IPS-18a (cell line): ENCODE data around the gene AGAP1.
"Not testable (repeated sequence)": the region's sequence is repeated elsewhere in the genome, so short reads cannot be mapped to it uniquely, and the experiment has no call there.

ENCODE experiments used
- H3K27ac ChIP-seq: one replicate; pipeline ENCODE4 v1.5.1; 2013; ENCODE audit warnings: low read length
- H3K27me3 ChIP-seq: one replicate; pipeline ENCODE4 v1.6.1; 2013; ENCODE audit warnings: mild to moderate bottlenecking, low read length; ENCODE audit not compliant: control insufficient read depth, insufficient read depth
- H3K36me3 ChIP-seq: one replicate; pipeline ENCODE4 v1.6.1; 2013; ENCODE audit warnings: low read depth, low read length; ENCODE audit not compliant: control insufficient read depth
- H3K4me1 ChIP-seq: one replicate; pipeline ENCODE4 v1.6.1; 2013; ENCODE audit warnings: low read depth, low read length; ENCODE audit not compliant: control insufficient read depth
- H3K4me3 ChIP-seq: one replicate; pipeline ENCODE4 v1.5.1; 2013; ENCODE audit warnings: low read length
- H3K9ac ChIP-seq: one replicate; pipeline ENCODE4 v1.6.1; 2013; ENCODE audit warnings: mild to moderate bottlenecking, low read length, moderate library complexity
- H3K9me3 ChIP-seq: one replicate; pipeline ENCODE4 v1.6.1; 2013; ENCODE audit warnings: low read depth, low read length; ENCODE audit not compliant: control insufficient read depth

Gene AGAP1

DNA sequence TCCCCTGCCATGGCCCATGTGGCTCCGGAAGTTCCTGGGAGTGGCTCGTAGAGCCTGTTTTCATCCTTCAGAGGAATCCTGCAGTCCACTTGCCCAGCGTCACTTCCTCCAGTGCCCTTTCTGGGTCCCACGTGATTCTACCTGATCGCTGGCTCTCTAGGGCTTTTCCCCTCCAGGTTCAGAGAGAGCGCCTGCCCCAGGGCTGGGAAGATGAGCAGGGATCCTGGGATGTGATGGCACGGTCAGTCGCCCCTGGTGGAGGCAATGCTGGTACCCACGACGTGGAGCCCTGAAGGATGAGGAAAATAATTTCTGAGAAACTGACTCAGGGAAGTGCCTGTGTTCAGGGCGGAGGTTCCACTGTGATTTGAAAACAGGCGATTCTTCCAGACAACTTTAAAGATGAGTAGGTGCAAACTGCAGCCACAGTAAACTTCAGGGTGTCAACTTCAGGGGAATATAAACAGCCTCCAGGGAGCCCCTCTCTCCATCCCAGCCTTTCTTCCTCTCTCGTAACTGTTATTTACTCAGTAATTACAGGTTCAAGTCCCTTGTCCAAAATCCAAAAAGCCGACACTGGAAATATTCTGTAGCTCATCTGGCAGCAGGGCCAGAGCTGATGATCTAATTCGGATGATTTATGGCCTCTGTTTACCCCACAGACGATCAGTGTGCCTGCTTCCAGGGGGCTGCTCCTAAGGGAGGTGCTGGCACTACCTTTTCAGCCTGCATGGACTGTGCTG, 105.9 kb downstream of the AGAP1 start:
- Histone ChIP-seq H3K36me3 (no peaks in the 10 kb centered on the region), H3K4me1 (no peaks in the 10 kb centered on the region), H3K27me3 (no peaks in the 10 kb centered on the region), H3K27ac (no peak overlapping the region), H3K4me3 (no peak overlapping the region), H3K9ac (no peak overlapping the region), H3K9me3 (no peaks in the 10 kb centered on the region)

DNA sequence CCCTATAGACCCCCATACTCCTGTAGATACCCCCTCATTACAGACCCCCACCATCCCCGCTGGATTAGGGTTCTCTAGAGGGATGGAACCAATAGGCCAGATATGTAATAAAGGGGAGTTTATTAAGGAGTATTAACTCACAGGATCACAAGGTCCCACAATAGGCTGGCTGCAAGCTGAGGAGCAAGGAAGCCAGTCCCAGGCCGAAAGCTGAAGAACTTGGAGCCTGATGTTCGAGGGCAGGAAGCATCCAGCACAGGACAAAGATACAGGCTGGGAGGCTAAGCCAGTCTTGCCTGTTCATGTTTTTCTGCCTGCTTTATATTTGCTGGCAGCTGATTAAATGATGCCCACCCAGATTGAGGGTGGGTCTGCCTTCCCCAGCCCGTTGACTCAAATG, 106.6 kb downstream of the AGAP1 start:
- Histone ChIP-seq H3K27me3 (peaks cover 2% of the 10 kb centered on the region), H3K9ac (no peak overlapping the region), H3K36me3 (no peaks in the 10 kb centered on the region), H3K9me3 (no peaks in the 10 kb centered on the region), H3K4me3 (no peak overlapping the region), H3K27ac (no peak overlapping the region), H3K4me1 (peaks cover 1% of the 10 kb centered on the region)

DNA sequence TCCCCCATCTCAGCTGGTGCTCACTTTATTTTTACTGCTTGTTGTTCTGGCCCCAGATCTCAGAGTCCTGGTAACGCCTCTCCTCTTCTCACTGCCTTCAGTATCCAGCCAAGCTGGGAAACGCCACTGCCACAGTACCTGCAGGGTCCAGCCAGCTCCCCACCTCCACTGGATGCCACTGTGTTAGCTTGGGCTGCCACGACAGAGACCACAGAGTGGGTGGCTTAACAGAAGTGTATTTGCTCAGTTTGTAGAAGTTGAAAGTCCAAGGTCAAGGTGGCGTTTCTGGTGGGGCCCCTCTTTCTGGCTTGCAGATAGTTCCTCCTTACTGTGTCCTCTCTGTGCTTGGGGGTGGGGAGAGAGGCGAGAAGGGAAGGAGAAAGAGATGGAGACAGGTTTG, 107.1 kb downstream of the AGAP1 start:
- H3K9me3 ChIP-seq = no peaks in the 10 kb centered on the region
- no peaks in the 10 kb centered on the region for H3K36me3 ChIP-seq
- no peak overlapping the region for H3K4me3 ChIP-seq
- H3K9ac ChIP-seq = no peak overlapping the region
- H3K27ac ChIP-seq = no peak overlapping the region
- peaks cover 5% of the 10 kb centered on the region for H3K4me1 ChIP-seq
- H3K27me3 ChIP-seq = peaks cover 4% of the 10 kb centered on the region

DNA sequence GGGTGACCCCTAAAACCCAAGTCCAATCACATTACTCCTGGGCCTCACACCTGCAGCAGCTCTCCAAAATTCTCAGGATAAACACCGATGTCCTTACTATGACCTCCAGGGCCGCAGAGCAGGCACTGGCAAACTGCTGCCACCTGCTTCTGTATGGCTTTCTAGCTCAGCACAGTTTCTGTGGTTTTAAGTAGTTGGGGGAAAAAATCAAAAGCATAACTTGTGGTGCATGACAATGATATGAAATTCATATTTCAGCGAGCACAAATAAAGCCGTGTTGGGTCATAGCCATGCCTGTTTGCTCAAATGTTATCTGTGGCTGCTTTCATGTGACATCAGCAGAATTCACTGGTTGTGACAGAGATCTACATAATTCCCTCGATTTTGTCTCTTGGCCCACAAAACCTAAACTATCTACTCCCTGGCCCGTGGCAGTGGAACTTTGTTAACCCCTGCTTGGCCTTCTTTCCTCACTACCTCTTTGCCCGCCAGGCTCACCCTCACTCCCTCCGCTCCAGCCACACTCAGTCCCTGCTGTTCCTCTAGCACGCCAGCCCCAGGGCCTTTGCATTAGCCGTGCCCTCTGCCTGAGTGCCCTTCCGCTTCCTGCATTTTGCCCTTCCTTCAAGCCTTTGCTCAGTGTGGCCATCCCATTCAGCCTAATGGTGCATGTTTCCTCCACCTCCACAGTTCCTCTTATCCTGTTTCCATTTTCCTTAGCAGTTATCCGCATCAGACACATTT, 108.3 kb downstream of the AGAP1 start:
- Histone ChIP-seq H3K27me3 (peaks cover 4% of the 10 kb centered on the region), H3K9ac (no peak overlapping the region), H3K4me1 (peaks cover 10% of the 10 kb centered on the region), H3K4me3 (no peak overlapping the region), H3K27ac (no peak overlapping the region), H3K9me3 (no peaks in the 10 kb centered on the region), H3K36me3 (no peaks in the 10 kb centered on the region)

DNA sequence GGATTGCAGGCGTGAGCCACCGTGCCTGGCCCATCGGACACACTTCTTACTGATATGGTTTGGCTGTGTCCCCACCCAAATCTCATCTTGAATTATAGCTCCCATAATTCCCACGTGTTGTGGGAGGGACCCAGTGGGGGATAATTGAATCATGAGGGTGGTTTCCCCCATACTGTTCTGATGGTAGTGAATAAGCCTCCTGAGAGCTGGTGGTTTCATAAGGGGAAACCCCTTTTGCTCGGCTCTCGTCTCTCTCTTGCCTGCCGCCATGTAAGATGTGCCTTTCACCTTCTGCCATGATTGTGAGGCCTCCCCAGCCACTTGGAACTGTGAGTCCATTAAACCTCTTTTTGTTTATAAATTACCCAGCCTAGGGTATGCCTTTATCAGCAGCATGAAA, 109.1 kb downstream of the AGAP1 start:
- H3K9ac ChIP-seq, H3K4me3 ChIP-seq, H3K9me3 ChIP-seq, H3K27ac ChIP-seq, H3K36me3 ChIP-seq, H3K27me3 ChIP-seq: not testable (repeated sequence)
- peaks cover 10% of the 10 kb centered on the region for H3K4me1 ChIP-seq

DNA sequence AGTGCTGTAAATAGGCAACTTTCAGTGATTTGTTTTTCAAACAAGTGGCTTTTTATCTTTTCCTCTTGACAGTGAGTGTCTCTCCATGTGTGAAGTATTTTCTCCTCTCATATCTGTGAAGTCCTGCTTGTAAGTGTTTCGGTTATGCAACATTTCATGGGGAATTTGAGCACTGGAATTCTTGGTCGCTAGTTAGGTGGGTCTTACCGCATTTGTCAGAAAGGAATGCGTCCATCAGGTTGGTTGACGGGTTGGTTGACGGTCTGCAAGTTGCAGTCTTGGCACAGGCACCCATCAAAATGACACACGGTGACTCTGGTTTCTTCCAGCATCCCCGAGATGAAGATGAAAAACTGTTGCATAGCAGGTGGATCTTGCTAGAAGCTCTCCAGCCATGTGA, 109.8 kb downstream of the AGAP1 start:
- Histone ChIP-seq H3K4me3 (no peak overlapping the region), H3K36me3 (no peaks in the 10 kb centered on the region), H3K27ac (no peak overlapping the region), H3K4me1 (peaks cover 10% of the 10 kb centered on the region), H3K9me3 (no peaks in the 10 kb centered on the region), H3K9ac (no peak overlapping the region), H3K27me3 (peaks cover 4% of the 10 kb centered on the region)

DNA sequence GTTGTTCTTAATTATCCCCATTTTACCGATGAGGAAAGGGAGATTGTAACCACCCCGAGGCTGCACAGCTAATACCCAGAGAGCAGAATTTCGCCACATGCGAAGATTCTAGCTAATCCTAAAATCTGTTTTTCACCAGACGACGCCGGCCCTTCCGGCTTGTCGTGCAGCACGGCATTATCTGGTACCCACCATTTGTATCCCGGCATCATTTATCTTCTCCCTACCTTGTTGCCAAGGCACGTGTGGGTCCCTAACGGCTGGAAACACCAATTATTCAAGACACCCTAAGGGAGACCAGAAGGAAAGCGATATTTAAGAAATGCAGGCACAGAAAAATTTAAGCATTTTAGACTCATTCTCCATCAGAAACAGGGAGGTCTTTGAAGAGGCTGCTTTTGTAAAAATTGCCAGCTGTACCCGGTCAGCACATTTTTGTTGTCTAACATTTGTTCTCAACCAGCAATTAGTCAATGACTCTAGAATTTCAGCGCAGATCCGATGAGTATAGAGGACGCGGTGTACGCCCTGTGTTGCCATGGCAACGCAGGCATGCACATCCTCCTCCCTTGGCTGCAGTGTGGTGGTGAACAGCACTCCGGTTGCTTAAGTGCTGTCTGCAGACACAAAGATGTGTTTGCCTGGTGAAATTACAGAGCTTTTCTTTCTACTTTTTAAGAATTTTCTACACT, 111.6 kb downstream of the AGAP1 start:
- H3K9me3 ChIP-seq = no peaks in the 10 kb centered on the region
- peaks cover 10% of the 10 kb centered on the region for H3K4me1 ChIP-seq
- peaks cover 4% of the 10 kb centered on the region for H3K27me3 ChIP-seq
- H3K4me3 ChIP-seq = no peak overlapping the region
- H3K36me3 ChIP-seq = no peaks in the 10 kb centered on the region
- H3K27ac ChIP-seq = no peak overlapping the region
- no peak overlapping the region for H3K9ac ChIP-seq

DNA sequence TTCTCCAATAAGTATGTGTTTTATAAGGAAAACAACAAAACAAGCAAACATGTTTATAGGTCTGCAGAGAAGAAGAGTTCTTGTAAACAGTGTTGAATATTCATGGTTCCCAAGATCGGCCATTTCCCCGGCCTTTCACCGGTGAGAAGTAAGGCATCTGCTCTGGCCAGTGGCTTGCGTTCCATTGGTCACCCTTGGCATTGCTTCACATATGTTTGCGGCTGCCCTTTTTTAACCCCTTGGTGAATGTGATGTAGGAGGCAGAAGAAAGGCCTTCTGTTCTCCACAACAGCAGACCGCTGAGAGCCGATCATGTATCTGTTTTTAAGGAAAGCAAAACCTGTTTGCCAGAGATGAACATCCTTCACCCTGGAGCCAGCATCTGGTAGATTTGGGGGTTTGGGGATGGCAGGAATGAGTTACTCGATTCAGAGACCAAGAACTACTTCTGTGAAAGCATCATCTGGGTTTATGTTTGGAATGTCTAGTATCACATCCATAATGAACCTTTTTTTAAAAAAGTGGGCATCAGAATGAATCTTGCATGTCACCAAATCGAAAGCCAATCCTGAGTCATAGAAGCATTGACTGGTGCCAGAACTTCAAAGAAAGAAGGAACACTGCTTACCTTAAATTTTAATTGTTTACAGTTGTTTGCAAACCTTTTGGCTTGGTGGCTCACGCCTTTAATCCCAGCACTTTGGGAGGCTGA, 112.3 kb downstream of the AGAP1 start:
- H3K36me3 ChIP-seq = no peaks in the 10 kb centered on the region
- no peaks in the 10 kb centered on the region for H3K9me3 ChIP-seq
- peaks cover 10% of the 10 kb centered on the region for H3K4me1 ChIP-seq
- no peak overlapping the region for H3K4me3 ChIP-seq
- peaks cover 4% of the 10 kb centered on the region for H3K27me3 ChIP-seq
- H3K27ac ChIP-seq = no peak overlapping the region
- H3K9ac ChIP-seq = no peak overlapping the region

DNA sequence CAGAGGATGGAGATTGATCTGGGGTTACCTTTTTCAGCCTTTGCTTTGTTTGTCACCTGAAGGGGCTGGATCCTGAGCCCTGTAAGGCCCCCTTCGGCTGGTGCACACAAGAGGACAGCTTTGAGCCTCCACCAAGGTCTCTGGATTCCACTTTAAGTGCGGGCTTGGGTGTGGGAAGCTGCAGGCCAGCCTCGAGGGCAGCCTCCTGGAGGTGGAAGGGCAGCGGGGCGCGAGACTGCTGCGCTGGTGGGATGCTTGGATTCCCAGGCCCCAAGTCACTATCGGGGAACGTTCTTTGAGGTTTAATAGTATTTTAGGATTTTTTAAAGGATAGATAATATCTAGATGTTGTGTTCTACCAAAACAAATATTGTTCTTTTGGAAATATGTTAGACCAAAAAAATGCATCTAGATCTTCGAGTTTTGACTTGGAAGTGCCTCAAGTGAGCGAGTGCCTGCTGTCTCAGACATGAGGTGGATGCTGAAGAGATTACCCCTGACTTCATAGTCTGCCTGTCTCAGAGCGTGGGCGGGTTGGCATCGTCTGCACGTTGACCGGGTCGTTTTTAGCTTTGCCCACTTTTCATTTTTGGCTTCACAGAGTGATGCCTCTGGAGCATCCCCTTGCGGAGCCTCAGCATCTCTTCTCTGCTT, 113.8 kb downstream of the AGAP1 start:
- Histone ChIP-seq H3K4me3 (no peak overlapping the region), H3K27me3 (peaks cover 4% of the 10 kb centered on the region), H3K27ac (no peak overlapping the region), H3K9ac (no peak overlapping the region), H3K36me3 (no peaks in the 10 kb centered on the region), H3K4me1 (peaks cover 10% of the 10 kb centered on the region), H3K9me3 (no peaks in the 10 kb centered on the region)

DNA sequence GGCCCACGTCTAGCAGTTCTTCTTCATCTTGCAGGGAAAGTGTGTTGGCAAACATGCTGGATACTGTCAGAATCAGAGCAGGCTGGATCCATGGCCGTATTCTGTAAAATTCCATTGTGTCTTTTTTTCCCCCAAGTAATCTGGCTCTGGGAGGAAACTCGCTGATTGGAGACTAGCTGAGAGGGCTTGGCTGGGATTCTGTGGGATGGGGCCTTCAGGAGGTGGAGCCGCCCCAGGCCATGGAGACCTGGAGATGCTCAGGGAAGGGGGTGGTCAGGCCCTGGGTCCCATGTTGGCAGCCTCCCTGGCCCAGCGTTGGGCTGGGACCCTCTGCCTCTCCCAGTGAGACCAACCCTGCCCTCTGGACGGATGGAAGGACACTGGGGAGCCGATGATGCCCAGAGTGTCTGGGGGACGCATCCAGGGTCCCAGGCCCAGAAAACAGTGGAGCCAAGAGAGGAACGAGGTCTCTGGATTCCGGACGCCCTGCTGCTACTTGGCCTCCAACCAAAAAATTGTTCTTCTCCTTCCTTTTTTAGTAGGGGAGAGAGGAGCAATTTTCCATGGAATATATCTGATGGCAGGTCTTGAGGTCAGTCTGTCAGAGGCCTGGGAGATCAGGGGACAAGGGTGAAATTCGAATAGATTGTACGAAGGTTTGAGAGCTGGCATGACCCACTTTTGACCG, 114.5 kb downstream of the AGAP1 start:
- Histone ChIP-seq H3K36me3 (no peaks in the 10 kb centered on the region), H3K4me3 (no peak overlapping the region), H3K27me3 (peaks cover 4% of the 10 kb centered on the region), H3K9ac (no peak overlapping the region), H3K4me1 (peaks cover 10% of the 10 kb centered on the region), H3K9me3 (no peaks in the 10 kb centered on the region), H3K27ac (no peak overlapping the region)
